Fibroblast of lung (primary cell): ENCODE data around the gene MYLK. TPM values are rescaled to one million over a fixed set of nuclear protein-coding genes. Genes with fewer than 3 reads are reported as not detected.

Source experiments
- DNase-seq, 2 donors: peaks; one replicate each; pipeline versions ENCODE4 v3.0.0 to v3.0.0-alpha.2; 2010; ENCODE audit warnings: low read depth in 2 of 2
- H2AFZ ChIP-seq: 2 replicates; pipeline ENCODE4 v1.5.1; 2012; ENCODE audit warnings: low read length, control low read depth, inconsistent platforms
- H3K27ac ChIP-seq: 2 replicates; pipeline ENCODE4 v1.5.1; 2011; ENCODE audit warnings: low read length, control low read depth; ENCODE audit not compliant: insufficient read depth
- H3K27me3 ChIP-seq: 2 replicates; pipeline ENCODE4 v1.5.1; 2011; ENCODE audit warnings: mild to moderate bottlenecking, low read length; ENCODE audit not compliant: control insufficient read depth, insufficient read depth
- H3K36me3 ChIP-seq: 2 replicates; pipeline ENCODE4 v1.5.1; 2011; ENCODE audit warnings: low read length; ENCODE audit not compliant: control insufficient read depth, insufficient read depth
- H3K4me1 ChIP-seq: 2 replicates; pipeline ENCODE4 v1.5.1; 2011; ENCODE audit warnings: low read length; ENCODE audit not compliant: control insufficient read depth, insufficient read depth; ENCODE audit errors: extremely low read depth
- H3K4me2 ChIP-seq: 2 replicates; pipeline ENCODE4 v1.5.1; 2011; ENCODE audit warnings: low read length, control low read depth; ENCODE audit not compliant: insufficient read depth; ENCODE audit errors: extremely low read depth
- H3K4me3 ChIP-seq, 4 experiments: fragments of 200-600 bp in 1 of 4; sonication (generic) in 1 of 4; replicated peaks in 1 of 4; 2 replicates each; pipeline ENCODE4 v1.5.1; 2011 to 2016; ENCODE audit warnings: low read length in 4 of 4, low read depth in 3 of 4, mild to moderate bottlenecking in 3 of 4, control low read depth in 2 of 4, inconsistent platforms in 1 of 4, mixed read lengths in 1 of 4; ENCODE audit not compliant: insufficient read depth in 1 of 4; ENCODE audit errors: control extremely low read depth in 1 of 4
- H3K79me2 ChIP-seq: 2 replicates; pipeline ENCODE4 v1.5.1; 2012; ENCODE audit warnings: mild to moderate bottlenecking, low read length, inconsistent platforms; ENCODE audit not compliant: control insufficient read depth, insufficient read depth
- H3K9ac ChIP-seq: 2 replicates; pipeline ENCODE4 v1.5.1; 2011; ENCODE audit warnings: mild to moderate bottlenecking, low read length, control low read depth; ENCODE audit not compliant: insufficient read depth
- H3K9me3 ChIP-seq: 2 replicates; pipeline ENCODE4 v1.5.1; 2012; ENCODE audit warnings: low read depth, low read length; ENCODE audit not compliant: control insufficient read depth, insufficient read depth
- H4K20me1 ChIP-seq: 2 replicates; pipeline ENCODE4 v1.5.1; 2011; ENCODE audit warnings: low read length; ENCODE audit not compliant: control insufficient read depth, insufficient read depth; ENCODE audit errors: extremely low read depth
- CTCF ChIP-seq, 2 donors: IDR thresholded peaks in 1 of 2; conservative IDR thresholded peaks in 1 of 2; 1 replicate in 1 of 2; 2 replicates in 1 of 2; pipeline ENCODE4 v1.5.1; 2011 to 2012; ENCODE audit warnings: low read length in 2 of 2, control low read depth in 1 of 2, inconsistent platforms in 1 of 2, low read depth in 1 of 2, mild to moderate bottlenecking in 1 of 2
- EZH2 ChIP-seq: IDR thresholded peaks from 2 replicates; pipeline ENCODE4 v1.5.1; 2012; ENCODE audit warnings: low read length, control low read depth, mild to moderate bottlenecking; ENCODE audit errors: missing control alignments
- polyA plus RNA-seq, 2 donors: library from polyadenylated mRNA; depleted of rRNA in 1 of 2; stranded (reverse) in 1 of 2; unstranded in 1 of 2; fragments of >200 nt; gene quantifications; 2 replicates each; pipeline ENCODE4 v1.2.1, GENCODE V29; 2011 to 2012; ENCODE audit warnings: missing spikeins in 1 of 2
- total RNA-seq: library from RNA; depleted of rRNA; stranded (reverse); fragments of >200 nt; gene quantifications from 2 replicates; pipeline ENCODE4 v1.2.1, GENCODE V29; 2014

The MYLK gene
- total and polyA plus RNA-seq, 2 donors (not counting 1 experiment from before 2014, with no cell fraction given) = 918 to 941 TPM

GRCh38 chr3:123883701-123884202 is 380 bp downstream of the MYLK start:
- Histone ChIP-seq H3K27me3 (no peaks in the 10 kb centered on the region), H3K4me3 (peak overlapping the region; percentile 79 to 91 (median 85)), H3K36me3 (peaks cover 7% of the 10 kb centered on the region), H3K79me2 (peaks cover 47% of the 10 kb centered on the region), H2AFZ (peak overlapping the region; percentile 7), H3K27ac (peak overlapping the region; percentile 67), H3K4me2 (peak overlapping the region; percentile 93), H3K4me1 (peaks cover 7% of the 10 kb centered on the region), H3K9ac (peak overlapping the region; percentile 63), H3K9me3 (no peaks in the 10 kb centered on the region), H4K20me1 (no peaks in the 10 kb centered on the region)
- TF ChIP-seq CTCF (conservative IDR thresholded peaks at IDR 0.05 in 1 of 2, IDR thresholded peaks at IDR 0.05 in 1 of 2; ENCODE audit: low read depth in 1 of 2, low read length in 2 of 2) = no peak
- no peak for TF ChIP-seq EZH2
- peak; percentile 24 to 27 for DNase-seq

- Histone ChIP-seq H3K79me2 (peaks cover 53% of the 10 kb centered on the region), H4K20me1 (no peaks in the 10 kb centered on the region), H3K4me3 (peak overlapping the region; percentile 79 to 91 (median 85)), H3K27ac (no peak overlapping the region), H3K4me2 (peak overlapping the region; percentile 93), H3K27me3 (no peaks in the 10 kb centered on the region), H3K4me1 (peaks cover 7% of the 10 kb centered on the region), H2AFZ (no peak overlapping the region), H3K9me3 (no peaks in the 10 kb centered on the region), H3K9ac (no peak overlapping the region), H3K36me3 (peaks cover 11% of the 10 kb centered on the region)
- no peak for DNase-seq
- no peak for TF ChIP-seq EZH2
- TF ChIP-seq CTCF (conservative IDR thresholded peaks at IDR 0.05 in 1 of 2, IDR thresholded peaks at IDR 0.05 in 1 of 2; ENCODE audit: low read depth in 1 of 2, low read length in 2 of 2) = no peak
These were observed 1.0 kb downstream of the MYLK start for GRCh38 chr3:123883111-123883510.

- Histone ChIP-seq H3K4me3 (peak overlapping the region; percentile 31 to 91 (median 85)), H4K20me1 (no peaks in the 10 kb centered on the region), H3K4me1 (peaks cover 7% of the 10 kb centered on the region), H2AFZ (no peak overlapping the region), H3K4me2 (peak overlapping the region; percentile 76), H3K36me3 (peaks cover 12% of the 10 kb centered on the region), H3K27me3 (no peaks in the 10 kb centered on the region), H3K9me3 (no peaks in the 10 kb centered on the region), H3K79me2 (peaks cover 63% of the 10 kb centered on the region), H3K9ac (no peak overlapping the region), H3K27ac (no peak overlapping the region)
- TF ChIP-seq CTCF (conservative IDR thresholded peaks at IDR 0.05 in 1 of 2, IDR thresholded peaks at IDR 0.05 in 1 of 2; ENCODE audit: low read depth in 1 of 2, low read length in 2 of 2) (no peak), EZH2 (no peak)
- DNase-seq = no peak
These were observed 2.4 kb downstream of the MYLK start for GRCh38 chr3:123881771-123882170.
